ENCODE results near the gene USP5. TPM values are rescaled to one million over a fixed set of nuclear protein-coding genes. Genes with fewer than 3 reads are reported as not detected.

The USP5 gene
- total RNA-seq, 1 experiment from 2014 or later = 107 TPM

DNA sequence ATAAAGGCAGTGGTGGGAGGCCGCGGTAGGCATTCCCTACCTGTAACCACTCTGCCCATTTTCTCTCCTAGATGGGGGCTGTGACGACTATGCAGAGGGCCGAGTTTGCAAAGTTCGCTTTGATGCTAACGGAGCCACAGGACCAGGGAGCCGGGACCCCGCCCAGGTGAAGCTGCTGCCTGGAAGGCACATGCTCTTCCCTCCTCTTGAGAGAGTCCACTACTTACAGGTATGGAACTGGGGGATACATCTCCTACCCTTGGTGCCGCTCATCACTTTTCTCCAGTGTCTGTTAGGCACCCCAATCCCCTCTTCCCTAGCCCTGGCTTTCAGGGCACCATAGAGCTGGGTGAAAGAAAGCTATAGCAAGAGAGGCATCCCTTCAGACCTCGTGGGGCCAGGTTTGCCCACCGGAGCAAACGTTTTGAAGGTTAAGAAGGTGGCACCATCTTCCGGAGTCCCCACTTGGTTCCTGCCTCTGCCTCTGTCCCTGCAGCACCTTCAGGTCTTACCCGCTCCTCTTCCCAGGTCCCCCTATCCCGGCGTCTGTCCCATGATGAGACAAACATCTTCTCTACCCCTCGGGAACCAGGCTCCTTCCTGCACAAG is 25.7 kb upstream of the USP5 start:
- intact Hi-C loops (cut with micrococcal nuclease) = no loop called here
- ChIA-PET CTCF (no interaction called here), POLR2A (ENCODE audit: unreplicated experiment) (no interaction called here)
- no peaks in the 10 kb centered on the region for H4K20me1 ChIP-seq (ENCODE audit: low read length)
- no peak overlapping the region for H3K4me3 ChIP-seq (ENCODE audit: low read length)
- no peak overlapping the region for H3K4me2 ChIP-seq (ENCODE audit: low read length)
- no peaks in the 10 kb centered on the region for H3K27me3 ChIP-seq (ENCODE audit: low read length)
- no TSS peak for BruUV-seq (replicated peaks)
- peaks cover 5% of the 10 kb centered on the region; the same call in 1 of the 2 replicates for H3K4me1 ChIP-seq (ENCODE audit: insufficient read depth, low read length)
- DNase-seq = no peak
- no peaks in the 10 kb centered on the region for H3K36me3 ChIP-seq (ENCODE audit: low read depth, low read length)
- no peak overlapping the region for H2AFZ ChIP-seq (ENCODE audit: low read length)
- no peak for ATAC-seq
- H3K9ac ChIP-seq (ENCODE audit: low read length) = no peak overlapping the region
- no peaks in the 10 kb centered on the region for H3K9me3 ChIP-seq (ENCODE audit: low read length)
- TF ChIP-seq EZH2 (IDR thresholded peaks at IDR 0.05; ENCODE audit: low read length, unreplicated experiment) (no peak), EZH2phosphoT487 (IDR thresholded peaks at IDR 0.05; ENCODE audit: borderline replicate concordance, low read length) (no peak)
- TF ChIP-seq, protein P1, sequence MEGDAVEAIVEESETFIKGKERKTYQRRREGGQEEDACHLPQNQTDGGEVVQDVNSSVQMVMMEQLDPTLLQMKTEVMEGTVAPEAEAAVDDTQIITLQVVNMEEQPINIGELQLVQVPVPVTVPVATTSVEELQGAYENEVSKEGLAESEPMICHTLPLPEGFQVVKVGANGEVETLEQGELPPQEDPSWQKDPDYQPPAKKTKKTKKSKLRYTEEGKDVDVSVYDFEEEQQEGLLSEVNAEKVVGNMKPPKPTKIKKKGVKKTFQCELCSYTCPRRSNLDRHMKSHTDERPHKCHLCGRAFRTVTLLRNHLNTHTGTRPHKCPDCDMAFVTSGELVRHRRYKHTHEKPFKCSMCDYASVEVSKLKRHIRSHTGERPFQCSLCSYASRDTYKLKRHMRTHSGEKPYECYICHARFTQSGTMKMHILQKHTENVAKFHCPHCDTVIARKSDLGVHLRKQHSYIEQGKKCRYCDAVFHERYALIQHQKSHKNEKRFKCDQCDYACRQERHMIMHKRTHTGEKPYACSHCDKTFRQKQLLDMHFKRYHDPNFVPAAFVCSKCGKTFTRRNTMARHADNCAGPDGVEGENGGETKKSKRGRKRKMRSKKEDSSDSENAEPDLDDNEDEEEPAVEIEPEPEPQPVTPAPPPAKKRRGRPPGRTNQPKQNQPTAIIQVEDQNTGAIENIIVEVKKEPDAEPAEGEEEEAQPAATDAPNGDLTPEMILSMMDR (conservative IDR thresholded peaks at IDR 0.05; ENCODE audit: low read depth, low read length) = no peak
- no peaks in the 10 kb centered on the region for H3F3A ChIP-seq (ENCODE audit: low read length, unreplicated experiment)
- no peak overlapping the region for H3K27ac ChIP-seq (ENCODE audit: low read length)
- no peaks in the 10 kb centered on the region for H3K79me2 ChIP-seq (ENCODE audit: low read length)
- H3K9me2 ChIP-seq (replicated peaks; ENCODE audit: low read length) = no peaks in the 10 kb centered on the region

DNA sequence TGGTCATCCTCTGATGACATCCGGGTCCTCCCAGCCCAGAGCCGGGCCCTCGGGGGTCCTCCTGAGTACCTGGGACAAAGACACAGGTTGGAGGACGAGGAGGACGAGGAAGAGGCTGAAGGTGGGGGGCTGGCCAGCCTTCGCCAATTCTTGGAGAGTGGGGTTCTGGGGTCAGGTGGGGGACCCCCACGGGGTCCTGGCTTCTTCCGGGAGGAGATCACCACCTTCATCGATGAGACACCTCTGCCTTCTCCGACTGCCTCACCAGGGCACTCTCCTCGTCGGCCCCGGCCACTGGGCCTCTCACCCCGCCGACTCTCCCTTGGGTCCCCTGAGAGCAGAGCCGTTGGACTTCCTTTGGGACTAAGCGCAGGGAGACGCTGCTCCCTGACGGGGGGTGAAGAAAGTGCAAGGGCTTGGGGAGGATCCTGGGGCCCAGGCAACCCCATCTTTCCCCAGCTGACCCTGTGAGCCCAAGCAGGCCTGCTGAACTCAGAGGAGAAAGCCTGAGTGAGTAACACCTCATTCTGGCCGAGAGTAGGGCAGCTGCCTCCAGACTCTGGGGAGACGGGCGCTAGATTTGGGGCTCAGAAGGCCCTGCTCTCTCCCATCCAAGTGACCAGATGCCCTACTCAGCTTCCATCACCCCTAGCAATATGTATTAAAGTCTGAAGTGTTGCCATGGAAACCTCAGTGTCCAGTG is 25.1 kb upstream of the USP5 start:
- DNase-seq (no peak), ATAC-seq (no peak)
- Histone ChIP-seq H3K9ac (ENCODE audit: low read length) (no peak overlapping the region), H3F3A (ENCODE audit: low read length, unreplicated experiment) (no peaks in the 10 kb centered on the region), H2AFZ (ENCODE audit: low read length) (peak overlapping the region; percentile 52; the same call in 1 of the 2 replicates), H3K4me1 (ENCODE audit: insufficient read depth, low read length) (peaks cover 5% of the 10 kb centered on the region; the same call in 1 of the 2 replicates), H3K36me3 (ENCODE audit: low read depth, low read length) (no peaks in the 10 kb centered on the region), H3K27me3 (ENCODE audit: low read length) (no peaks in the 10 kb centered on the region), H3K4me2 (ENCODE audit: low read length) (peak overlapping the region; percentile 55; the same call in 1 of the 2 replicates), H4K20me1 (ENCODE audit: low read length) (no peaks in the 10 kb centered on the region), H3K4me3 (ENCODE audit: low read length) (no peak overlapping the region), H3K9me3 (ENCODE audit: low read length) (no peaks in the 10 kb centered on the region), H3K79me2 (ENCODE audit: low read length) (no peaks in the 10 kb centered on the region), H3K27ac (ENCODE audit: low read length) (no peak overlapping the region), H3K9me2 (replicated peaks; ENCODE audit: low read length) (no peaks in the 10 kb centered on the region)
- BruUV-seq (replicated peaks) = no TSS peak
- intact Hi-C loops (cut with micrococcal nuclease) = no loop called here
- POLR2A ChIA-PET (ENCODE audit: unreplicated experiment) = no interaction called here
- CTCF ChIA-PET = no interaction called here
- TF ChIP-seq EZH2phosphoT487 (IDR thresholded peaks at IDR 0.05; ENCODE audit: borderline replicate concordance, low read length) (no peak), EZH2 (IDR thresholded peaks at IDR 0.05; ENCODE audit: low read length, unreplicated experiment) (no peak)
- TF ChIP-seq, protein P1 (conservative IDR thresholded peaks at IDR 0.05; ENCODE audit: low read depth, low read length) = no peak

DNA sequence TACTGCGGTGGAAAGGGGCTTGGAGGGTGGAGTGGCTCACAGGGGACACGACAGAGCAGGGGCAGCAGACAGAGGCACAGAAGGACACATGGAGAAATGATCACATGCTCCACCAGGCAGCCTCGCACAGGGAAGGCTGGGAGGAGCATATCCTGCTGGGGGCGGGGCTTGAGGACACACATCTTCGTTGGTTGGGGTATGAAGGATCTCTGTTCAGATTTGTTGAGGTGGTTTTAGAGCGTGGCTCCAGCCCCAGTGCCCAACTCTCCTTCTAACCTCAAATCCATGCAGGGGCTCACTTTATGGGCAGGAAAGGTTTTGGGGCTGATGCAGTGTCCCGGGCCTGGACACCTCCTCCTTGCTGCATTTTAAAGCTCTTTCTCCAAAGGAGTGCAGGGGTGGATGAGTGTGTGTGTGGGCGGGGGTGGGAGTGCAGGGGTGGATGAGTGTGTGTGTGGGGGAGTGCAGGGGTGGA is 24.5 kb upstream of the USP5 start:
- Histone ChIP-seq H2AFZ (ENCODE audit: low read length) (peak overlapping the region; percentile 52; the same call in 1 of the 2 replicates), H3K36me3 (ENCODE audit: low read depth, low read length) (no peaks in the 10 kb centered on the region), H4K20me1 (ENCODE audit: low read length) (no peaks in the 10 kb centered on the region), H3K4me1 (ENCODE audit: insufficient read depth, low read length) (peaks cover 5% of the 10 kb centered on the region; the same call in 1 of the 2 replicates), H3K27ac (ENCODE audit: low read length) (no peak overlapping the region), H3K27me3 (ENCODE audit: low read length) (no peaks in the 10 kb centered on the region), H3K9me2 (replicated peaks; ENCODE audit: low read length) (no peaks in the 10 kb centered on the region), H3K79me2 (ENCODE audit: low read length) (no peaks in the 10 kb centered on the region), H3K4me2 (ENCODE audit: low read length) (peak overlapping the region; percentile 55), H3K4me3 (ENCODE audit: low read length) (no peak overlapping the region), H3K9me3 (ENCODE audit: low read length) (no peaks in the 10 kb centered on the region), H3F3A (ENCODE audit: low read length, unreplicated experiment) (no peaks in the 10 kb centered on the region), H3K9ac (ENCODE audit: low read length) (no peak overlapping the region)
- BruUV-seq (replicated peaks) = no TSS peak
- intact Hi-C loops (cut with micrococcal nuclease) = no loop called here
- ChIA-PET CTCF (no interaction called here), POLR2A (ENCODE audit: unreplicated experiment) (no interaction called here)
- DNase-seq (peak; percentile 60), ATAC-seq (peak; percentile 51; the same call in 1 of the 2 replicates)
- TF ChIP-seq, protein P1 (conservative IDR thresholded peaks at IDR 0.05; ENCODE audit: low read depth, low read length) = no peak
- TF ChIP-seq EZH2 (IDR thresholded peaks at IDR 0.05; ENCODE audit: low read length, unreplicated experiment) (no peak), EZH2phosphoT487 (IDR thresholded peaks at IDR 0.05; ENCODE audit: borderline replicate concordance, low read length) (no peak)

Data from PC-3 (cell line).